GM18520 (cell line): ENCODE results near the gene ORC1.

ENCODE experiments used
- ATAC-seq: cut with Tn5 transposase; IDR thresholded peaks from one replicate; pipeline ENCODE4 v1.9.1; 2021; ENCODE audit not compliant: unreplicated experiment

Gene ORC1

GRCh38 chr1:52346653-52347052, 57.6 kb downstream of the ORC1 start:
- no peak for ATAC-seq

GRCh38 chr1:52345252-52345651, 59.0 kb downstream of the ORC1 start:
- no peak for ATAC-seq

- ATAC-seq, result no peak
These were observed 60.2 kb downstream of the ORC1 start for GRCh38 chr1:52343979-52344378.

- ATAC-seq, result no peak
These were observed 62.5 kb downstream of the ORC1 start for GRCh38 chr1:52341655-52342260.

GRCh38 chr1:52337439-52337838, 66.8 kb downstream of the ORC1 start:
- ATAC-seq, result no peak

GRCh38 chr1:52334906-52335528, 69.2 kb downstream of the ORC1 start:
- no peak for ATAC-seq

GRCh38 chr1:52332411-52332810, 71.8 kb downstream of the ORC1 start:
- ATAC-seq, result no peak

- no peak for ATAC-seq
These were observed 75.6 kb downstream of the ORC1 start for GRCh38 chr1:52328615-52329014.

- no peak for ATAC-seq
These were observed 78.4 kb downstream of the ORC1 start for GRCh38 chr1:52325786-52326185.

GRCh38 chr1:52323731-52324130, 80.5 kb downstream of the ORC1 start:
- no peak for ATAC-seq
